Brain microvascular endothelial cell (primary cell): ENCODE data around the gene TRIP12.

Experiments
- DNase-seq: peaks from one replicate; pipeline ENCODE4 v3.0.0-alpha.2; 2020
- H3K27ac ChIP-seq: fragments of 250-450 bp; sonication (Bioruptor Pico); 2 replicates; pipeline ENCODE4 v1.5.1; 2020; ENCODE audit warnings: mild to moderate bottlenecking, moderate library complexity
- H3K27me3 ChIP-seq: fragments of 250-450 bp; sonication (Bioruptor Pico); replicated peaks from 2 replicates; pipeline ENCODE4 v1.5.1; 2020; ENCODE audit warnings: mild to moderate bottlenecking
- H3K36me3 ChIP-seq: fragments of 250-450 bp; sonication (Bioruptor Pico); replicated peaks from 2 replicates; pipeline ENCODE4 v1.5.1; 2020; ENCODE audit warnings: mild to moderate bottlenecking
- H3K4me3 ChIP-seq: 2 replicates; pipeline ENCODE4 v1.5.1; 2011; ENCODE audit warnings: low read depth, mild to moderate bottlenecking, control low read depth, low read length, moderate library complexity
- CTCF ChIP-seq: IDR thresholded peaks from 2 replicates; pipeline ENCODE4 v1.5.1; 2011; ENCODE audit warnings: low read depth, mild to moderate bottlenecking, moderate library complexity, low read length, control low read depth, inconsistent platforms; ENCODE audit errors: missing control alignments
- in situ Hi-C: cut with HindIII; loops from 2 replicates; pipeline ENCODE4 v1.10.0; 2017; ENCODE audit warnings: low sequenced_read_pairs, low pct_ligation_motif_present

The TRIP12 gene

GRCh38 chr2:229888031-229888430, 33.8 kb downstream of the TRIP12 start:
- no peak for TF ChIP-seq CTCF
- H3K27ac ChIP-seq = no peak overlapping the region
- no peaks in the 10 kb centered on the region for H3K27me3 ChIP-seq
- H3K4me3 ChIP-seq = no peak overlapping the region
- H3K36me3 ChIP-seq = no peaks in the 10 kb centered on the region
- in situ Hi-C loops = no loop called here
- no peak for DNase-seq

- Histone ChIP-seq H3K27me3 (no peaks in the 10 kb centered on the region), H3K4me3 (no peak overlapping the region), H3K27ac (no peak overlapping the region), H3K36me3 (no peaks in the 10 kb centered on the region)
- no peak for DNase-seq
- TF ChIP-seq CTCF = no peak
- in situ Hi-C loops = no loop called here
Measured at GRCh38 chr2:229887441-229887840, 34.4 kb downstream of the TRIP12 start.

GRCh38 chr2:229884775-229885699, 36.8 kb downstream of the TRIP12 start:
- no peak for TF ChIP-seq CTCF
- no peak for DNase-seq
- Histone ChIP-seq H3K36me3 (peaks cover 5% of the 10 kb centered on the region), H3K4me3 (no peak overlapping the region), H3K27me3 (no peaks in the 10 kb centered on the region), H3K27ac (no peak overlapping the region)
- in situ Hi-C loops = no loop called here

GRCh38 chr2:229882583-229882982, 39.2 kb downstream of the TRIP12 start:
- Histone ChIP-seq H3K27me3 (no peaks in the 10 kb centered on the region), H3K4me3 (no peak overlapping the region), H3K27ac (no peak overlapping the region), H3K36me3 (peaks cover 20% of the 10 kb centered on the region)
- no peak for DNase-seq
- in situ Hi-C loops = no loop called here
- no peak for TF ChIP-seq CTCF

GRCh38 chr2:229880892-229881586, 40.8 kb downstream of the TRIP12 start:
- DNase-seq = no peak
- no peak overlapping the region for H3K4me3 ChIP-seq
- H3K27me3 ChIP-seq = no peaks in the 10 kb centered on the region
- peaks cover 24% of the 10 kb centered on the region for H3K36me3 ChIP-seq
- no peak overlapping the region for H3K27ac ChIP-seq
- in situ Hi-C loops = no loop called here
- TF ChIP-seq CTCF = no peak
